ENCODE results near the gene CRKL. TPM values are rescaled to one million over a fixed set of nuclear protein-coding genes. Genes with fewer than 3 reads are reported as not detected.

CRKL gene
- total RNA-seq, 1 experiment from 2014 or later: 87.7 TPM

DNA sequence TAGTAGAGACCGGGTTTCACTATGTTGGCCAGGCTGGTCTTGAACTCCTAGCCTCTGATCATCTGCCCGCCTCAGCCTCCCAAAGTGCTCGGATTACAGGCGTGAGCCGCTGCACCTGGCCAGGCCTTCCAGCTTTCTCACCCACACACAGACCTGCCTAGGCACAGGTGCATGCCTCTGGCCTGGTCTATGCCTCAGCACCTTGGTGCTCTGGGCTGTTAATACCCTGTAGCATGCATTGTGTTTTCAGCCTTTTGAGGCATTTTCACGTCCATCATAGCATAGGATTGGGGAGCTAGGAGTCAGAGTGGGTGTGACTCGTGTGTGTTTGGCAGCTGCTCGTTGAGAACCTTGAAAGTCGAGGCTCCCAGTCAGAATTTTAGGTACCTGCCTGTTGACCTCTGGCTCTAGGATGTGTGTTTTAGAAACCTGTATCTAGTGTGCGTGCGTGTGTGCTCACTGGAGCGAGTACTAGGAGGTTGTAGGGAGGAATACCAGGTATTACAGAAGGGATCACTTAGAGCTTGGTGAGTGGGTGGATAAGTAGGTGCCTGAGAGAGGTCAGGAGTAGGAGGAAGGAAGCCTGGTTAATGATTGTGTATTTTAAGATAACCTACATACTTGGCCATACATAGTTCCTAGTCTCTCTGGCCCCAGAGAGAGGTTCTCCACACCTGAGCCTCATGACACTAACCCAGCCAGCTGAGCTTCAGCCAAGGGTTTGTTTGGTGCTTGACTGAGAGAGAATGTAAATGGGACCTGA is 20.0 kb downstream of the CRKL start (continued):
- no peak for TF ChIP-seq ZBTB33 (IDR thresholded peaks at IDR 0.05; ENCODE audit: extremely low read depth, insufficient replicate concordance, low read length)
- TF ChIP-seq TCF7L2 (IDR thresholded peaks at IDR 0.05; ENCODE audit: borderline replicate concordance, extremely low read depth, insufficient read depth, insufficient read length): no peak
- no peak for TF ChIP-seq POLR2AphosphoS5 (IDR thresholded peaks at IDR 0.05; ENCODE audit: low read depth, low read length)
- TF ChIP-seq SIN3A (IDR thresholded peaks at IDR 0.05; ENCODE audit: low read depth): no peak
- no peak for TF ChIP-seq RAD21 (IDR thresholded peaks at IDR 0.05; ENCODE audit: low read depth)
- TF ChIP-seq CEBPB (IDR thresholded peaks at IDR 0.05; ENCODE audit: low read depth): no peak
- no peak for TF ChIP-seq EGR1 (IDR thresholded peaks at IDR 0.05; ENCODE audit: low read depth)

DNA sequence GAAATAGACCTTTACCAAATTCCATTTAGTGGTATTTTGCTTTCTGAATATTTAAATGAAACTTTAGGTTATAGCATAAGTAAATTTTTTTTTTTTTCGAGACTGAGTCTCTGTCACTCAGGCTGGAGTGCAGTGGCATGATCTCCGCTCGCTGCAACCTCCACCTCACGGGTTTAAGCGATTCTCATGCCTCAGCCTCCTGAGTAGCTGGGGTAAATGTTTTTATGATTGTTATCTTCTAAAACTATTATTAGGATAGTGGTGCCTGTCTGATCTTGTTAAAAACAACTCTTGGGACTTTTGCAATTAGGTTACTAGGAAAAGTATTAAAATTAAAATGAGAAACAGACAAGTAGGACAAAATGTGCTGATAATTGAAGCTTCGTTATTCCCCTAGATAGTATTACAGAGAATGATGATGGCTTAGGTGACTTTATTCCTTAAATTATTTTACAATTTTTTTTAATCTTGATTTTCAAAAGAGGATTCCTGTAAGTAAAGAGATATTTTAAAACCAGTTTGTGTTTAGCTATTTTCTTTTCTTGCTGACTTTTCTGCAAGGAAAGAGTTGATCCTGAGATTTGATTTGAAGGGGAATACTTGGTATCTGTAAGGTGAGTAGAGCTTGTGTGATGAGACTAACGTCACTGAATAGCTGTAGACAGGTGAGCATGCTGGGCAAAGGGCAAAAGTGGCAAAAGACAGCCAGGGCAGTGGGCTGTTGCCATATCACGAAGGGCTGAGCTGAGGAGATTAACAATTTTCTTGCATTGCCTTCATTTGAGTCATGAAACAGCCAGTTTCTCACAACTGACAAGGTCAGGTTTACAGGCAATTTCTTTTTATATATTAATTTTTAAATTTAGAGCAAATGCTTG is 20.8 kb downstream of the CRKL start:
- no peak for ATAC-seq
- Histone ChIP-seq H3K9me2 (ENCODE audit: insufficient read depth) (no peaks in the 10 kb centered on the region), H3K4me3 (replicated peaks in 1 of 2; ENCODE audit: low read depth in 1 of 2, low read length in 2 of 2) (no peak overlapping the region), H3K9ac (ENCODE audit: low read length) (no peak overlapping the region), H3K36me3 (ENCODE audit: control insufficient read depth in 1 of 2, insufficient read depth in 2 of 2, low read length in 2 of 2) (peaks cover 19 to 27% of the 10 kb centered on the region in 2 experiments; a peak in 3 of 4 replicates), H3K27me3 (ENCODE audit: insufficient read depth, low read length) (no peaks in the 10 kb centered on the region), H3K4me1 (ENCODE audit: control insufficient read depth in 1 of 2, insufficient read depth in 2 of 2, low read length in 2 of 2) (peaks cover 0 to 20% of the 10 kb centered on the region in 2 experiments; a peak in 2 of 4 replicates), H2AFZ (ENCODE audit: low read depth, low read length, poor library complexity, severe bottlenecking) (no peak overlapping the region), H3K9me3 (ENCODE audit: control insufficient read depth in 1 of 2, insufficient read depth in 1 of 2, low read depth in 1 of 2, low read length in 2 of 2) (no peaks in the 10 kb centered on the region), H4K20me1 (ENCODE audit: insufficient read depth) (peaks cover 47% of the 10 kb centered on the region; the same call in 1 of the 2 replicates), H3K27ac (ENCODE audit: low read depth, low read length) (no peak overlapping the region), H3K79me2 (ENCODE audit: insufficient read depth, low read length) (peaks cover 99% of the 10 kb centered on the region), H3K4me2 (ENCODE audit: low read length) (no peak overlapping the region)
- BruUV-seq (replicated peaks): TSS peak; percentile 3
- DNase-seq (ENCODE audit: low read depth, low spot score): no peak
- ChIA-PET CTCF (interaction anchor here (0.6 kb wide), 1 partner anchor 17 kb away, joined by 5 read pairs; no protein-coding TSS in a partner anchor), POLR2A (no interaction called here), RAD21 (ENCODE audit: low non-redundant PET in 1 of 2, low total read pairs in 2 of 2, uncharacterized antibody in 2 of 2, unreplicated experiment in 2 of 2) (no interaction called here)
- intact Hi-C loops (cut with micrococcal nuclease): no loop called here
- no peak for TF ChIP-seq SIN3A (IDR thresholded peaks at IDR 0.05; ENCODE audit: low read depth)
- TF ChIP-seq CBX3 (IDR thresholded peaks at IDR 0.05; ENCODE audit: low read depth): no peak
- TF ChIP-seq YY1 (IDR thresholded peaks at IDR 0.05; ENCODE audit: extremely low read depth, insufficient replicate concordance, low read depth, low read length): no peak
- TF ChIP-seq, protein P1, sequence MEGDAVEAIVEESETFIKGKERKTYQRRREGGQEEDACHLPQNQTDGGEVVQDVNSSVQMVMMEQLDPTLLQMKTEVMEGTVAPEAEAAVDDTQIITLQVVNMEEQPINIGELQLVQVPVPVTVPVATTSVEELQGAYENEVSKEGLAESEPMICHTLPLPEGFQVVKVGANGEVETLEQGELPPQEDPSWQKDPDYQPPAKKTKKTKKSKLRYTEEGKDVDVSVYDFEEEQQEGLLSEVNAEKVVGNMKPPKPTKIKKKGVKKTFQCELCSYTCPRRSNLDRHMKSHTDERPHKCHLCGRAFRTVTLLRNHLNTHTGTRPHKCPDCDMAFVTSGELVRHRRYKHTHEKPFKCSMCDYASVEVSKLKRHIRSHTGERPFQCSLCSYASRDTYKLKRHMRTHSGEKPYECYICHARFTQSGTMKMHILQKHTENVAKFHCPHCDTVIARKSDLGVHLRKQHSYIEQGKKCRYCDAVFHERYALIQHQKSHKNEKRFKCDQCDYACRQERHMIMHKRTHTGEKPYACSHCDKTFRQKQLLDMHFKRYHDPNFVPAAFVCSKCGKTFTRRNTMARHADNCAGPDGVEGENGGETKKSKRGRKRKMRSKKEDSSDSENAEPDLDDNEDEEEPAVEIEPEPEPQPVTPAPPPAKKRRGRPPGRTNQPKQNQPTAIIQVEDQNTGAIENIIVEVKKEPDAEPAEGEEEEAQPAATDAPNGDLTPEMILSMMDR (IDR thresholded peaks at IDR 0.05 in 2 of 3, conservative IDR thresholded peaks at IDR 0.05 in 1 of 3; ENCODE audit: borderline replicate concordance in 1 of 3, insufficient read depth in 1 of 3, low read depth in 2 of 3, low read length in 2 of 3): no peak
- TF ChIP-seq ZNF274 (IDR thresholded peaks at IDR 0.05; ENCODE audit: low read depth, low read length): no peak

Data from HCT116 (cell line).